ENCODE measurements around the gene PWWP2B. TPM values are rescaled to one million over a fixed set of nuclear protein-coding genes. Genes with fewer than 3 reads are reported as not detected.

PWWP2B gene
- total and polyA plus RNA-seq, 4 donors: 2.0 to 8.7 (median 5.2) TPM

DNA sequence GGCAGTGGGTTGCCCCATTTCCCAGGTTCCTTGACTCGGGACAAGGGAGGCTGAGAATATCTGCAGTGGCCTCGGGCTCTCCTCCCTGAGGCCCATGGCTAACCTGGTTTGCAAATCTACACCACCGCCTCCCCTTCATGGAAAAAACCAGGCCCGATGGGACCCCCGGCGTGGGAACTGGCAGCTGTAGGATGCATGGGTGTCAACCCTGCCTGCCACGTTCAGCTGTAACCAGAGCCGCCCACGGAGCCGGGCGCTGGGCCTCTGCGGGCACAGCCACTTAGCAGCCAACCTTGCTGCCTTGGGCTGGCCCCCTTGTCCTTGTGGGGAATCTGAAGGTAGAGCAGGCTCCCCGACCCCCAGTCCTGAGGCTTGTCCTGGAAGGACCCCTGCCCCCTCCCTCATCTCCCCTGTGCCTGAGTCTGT is 1.6 kb downstream of the PWWP2B start:
- DNase-seq (peak in 1 of 2 donors; percentile 49), ATAC-seq (ENCODE audit: low FRiP score) (no peak)
- Histone ChIP-seq H3K27me3 (ENCODE audit: control insufficient read depth in 1 of 2, insufficient read depth in 2 of 2, low read length in 1 of 2) (no peaks in the 10 kb centered on the region), H3K27ac (ENCODE audit: low read depth in 1 of 2, low read length in 2 of 2) (no peak overlapping the region), H3K9me3 (ENCODE audit: control insufficient read depth, low read length) (no peaks in the 10 kb centered on the region), H3K4me3 (ENCODE audit: low read length in 2 of 2) (no peak overlapping the region), H3K36me3 (ENCODE audit: control insufficient read depth in 1 of 2, insufficient read depth in 2 of 2, low read length in 1 of 2) (no peaks in the 10 kb centered on the region), H3K4me1 (ENCODE audit: control insufficient read depth in 1 of 2, insufficient read depth in 2 of 2, low read length in 2 of 2) (no peaks in the 10 kb centered on the region)
- 86 to 92% methylated on average over 13 of the region's 13 CpGs for WGBS, 2 donors
- intact Hi-C loops (cut with DNase I): loop anchor here (10.0 kb wide), 1 partner anchor 236 kb away; no protein-coding TSS in a partner anchor

DNA sequence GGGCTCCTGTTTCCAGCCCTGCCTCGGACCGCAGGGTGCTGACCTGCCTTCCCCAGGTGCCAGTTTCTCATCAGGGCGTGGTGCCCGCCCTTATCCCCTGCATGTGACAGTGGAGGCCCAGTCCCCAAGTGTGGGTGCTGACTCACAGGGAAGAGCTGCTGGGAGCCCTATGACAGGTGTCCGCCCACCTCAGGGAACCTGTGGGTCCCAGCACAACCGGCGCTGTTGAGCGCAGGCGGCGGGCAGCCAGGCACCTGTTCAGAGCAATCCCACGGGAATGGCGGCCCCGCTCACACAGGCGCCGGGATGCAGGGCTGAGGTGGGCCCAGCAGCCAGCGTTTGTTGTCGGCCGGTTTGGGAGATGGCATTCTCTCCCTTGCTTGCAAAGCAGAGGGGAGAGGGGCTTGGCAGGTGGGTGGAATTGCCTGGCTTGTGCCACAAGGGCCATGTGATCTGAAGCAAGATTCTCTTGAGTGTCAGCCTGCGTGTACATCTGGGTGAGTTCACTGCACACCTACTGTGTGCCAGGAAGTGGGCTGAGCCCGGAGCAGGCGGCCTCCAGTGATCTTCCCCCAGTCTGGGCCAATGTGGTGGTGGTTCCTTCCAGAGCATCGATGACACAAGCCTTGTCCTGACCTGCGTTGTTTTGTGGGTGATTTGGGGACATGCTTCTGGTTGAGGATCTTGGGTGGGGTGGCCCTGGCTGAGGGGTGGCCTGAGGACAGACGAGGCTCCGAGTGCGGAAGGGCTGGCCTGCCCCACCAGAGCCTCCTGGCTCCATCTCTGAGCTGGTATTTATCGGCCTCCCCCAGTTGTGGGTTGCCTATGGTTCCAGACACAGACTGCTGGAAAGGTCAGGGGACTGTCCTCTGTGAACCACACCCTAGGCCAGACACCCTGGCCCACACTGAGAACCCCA is 2.4 kb downstream of the PWWP2B start:
- H3K36me3 ChIP-seq (ENCODE audit: control insufficient read depth in 1 of 2, insufficient read depth in 2 of 2, low read length in 1 of 2): no peaks in the 10 kb centered on the region
- intact Hi-C loops (cut with DNase I): loop anchor here (10.0 kb wide), 1 partner anchor 235 kb away; no protein-coding TSS in a partner anchor
- H3K9me3 ChIP-seq (ENCODE audit: control insufficient read depth, low read length): no peaks in the 10 kb centered on the region
- WGBS, 2 donors: 94 to 96% methylated on average over 26 to 27 of the region's 27 CpGs
- no peak overlapping the region for H3K4me3 ChIP-seq (ENCODE audit: low read length in 2 of 2)
- DNase-seq: peak in 1 of 2 donors; percentile 50
- no peaks in the 10 kb centered on the region for H3K4me1 ChIP-seq (ENCODE audit: control insufficient read depth in 1 of 2, insufficient read depth in 2 of 2, low read length in 2 of 2)
- H3K27me3 ChIP-seq (ENCODE audit: control insufficient read depth in 1 of 2, insufficient read depth in 2 of 2, low read length in 1 of 2): no peaks in the 10 kb centered on the region
- no peak for ATAC-seq (ENCODE audit: low FRiP score)
- no peak overlapping the region for H3K27ac ChIP-seq (ENCODE audit: low read depth in 1 of 2, low read length in 2 of 2)

GRCh38 chr10:132400041-132400546 is 3.1 kb downstream of the PWWP2B start:
- Histone ChIP-seq H3K4me3 (ENCODE audit: low read length in 2 of 2) (no peak overlapping the region), H3K4me1 (ENCODE audit: control insufficient read depth in 1 of 2, insufficient read depth in 2 of 2, low read length in 2 of 2) (no peaks in the 10 kb centered on the region), H3K27ac (ENCODE audit: low read depth in 1 of 2, low read length in 2 of 2) (no peak overlapping the region), H3K27me3 (ENCODE audit: control insufficient read depth in 1 of 2, insufficient read depth in 2 of 2, low read length in 1 of 2) (no peaks in the 10 kb centered on the region), H3K36me3 (ENCODE audit: control insufficient read depth in 1 of 2, insufficient read depth in 2 of 2, low read length in 1 of 2) (no peaks in the 10 kb centered on the region), H3K9me3 (ENCODE audit: control insufficient read depth, low read length) (no peaks in the 10 kb centered on the region)
- ATAC-seq (ENCODE audit: low FRiP score) (no peak), DNase-seq (peak in 1 of 2 donors; percentile 34)
- intact Hi-C loops (cut with DNase I): no loop called here
- WGBS, 2 donors: 95 to 96% methylated on average over 9 of the region's 9 CpGs

DNA sequence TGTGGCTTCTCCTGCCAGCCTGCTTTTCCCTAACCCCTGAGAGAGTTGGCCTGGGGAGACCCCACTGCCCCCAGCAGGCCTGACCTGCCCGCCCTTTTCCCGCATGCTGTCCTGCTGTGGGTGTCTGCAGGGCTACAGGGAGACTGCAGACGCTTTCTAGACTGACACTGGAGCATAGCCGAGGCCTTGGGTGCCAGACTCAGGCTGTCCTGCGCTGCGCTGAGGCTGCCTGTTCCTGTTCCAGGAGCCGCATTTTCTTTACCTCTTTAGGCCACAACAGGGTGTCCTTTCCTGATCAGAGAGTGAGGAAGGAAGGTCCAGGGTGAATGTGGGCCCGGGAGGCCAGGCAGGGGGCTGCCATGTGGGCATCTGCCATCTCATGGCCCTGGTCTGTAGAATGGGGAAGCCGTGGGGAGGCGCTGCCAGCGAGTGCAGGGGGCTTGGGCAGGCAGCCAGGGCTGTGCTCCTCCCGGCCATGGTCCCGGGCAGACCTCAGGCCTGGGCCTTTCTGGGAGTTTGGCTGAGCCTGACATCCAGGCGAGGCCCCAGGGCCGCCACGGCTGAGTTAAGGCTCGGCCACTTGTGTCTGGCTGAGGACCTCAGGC is 3.6 kb downstream of the PWWP2B start:
- H3K4me3 ChIP-seq (ENCODE audit: low read length in 2 of 2): no peak overlapping the region
- H3K9me3 ChIP-seq (ENCODE audit: control insufficient read depth, low read length): no peaks in the 10 kb centered on the region
- H3K36me3 ChIP-seq (ENCODE audit: control insufficient read depth in 1 of 2, insufficient read depth in 2 of 2, low read length in 1 of 2): no peaks in the 10 kb centered on the region
- peak in 1 of 2 donors; percentile 38 for DNase-seq
- no peak for ATAC-seq (ENCODE audit: low FRiP score)
- WGBS, 2 donors: 86 to 89% methylated on average over 17 of the region's 17 CpGs
- H3K4me1 ChIP-seq (ENCODE audit: control insufficient read depth in 1 of 2, insufficient read depth in 2 of 2, low read length in 2 of 2): no peaks in the 10 kb centered on the region
- intact Hi-C loops (cut with DNase I): no loop called here
- H3K27me3 ChIP-seq (ENCODE audit: control insufficient read depth in 1 of 2, insufficient read depth in 2 of 2, low read length in 1 of 2): no peaks in the 10 kb centered on the region
- no peak overlapping the region for H3K27ac ChIP-seq (ENCODE audit: low read depth in 1 of 2, low read length in 2 of 2)

- no peaks in the 10 kb centered on the region for H3K4me1 ChIP-seq (ENCODE audit: control insufficient read depth in 1 of 2, insufficient read depth in 2 of 2, low read length in 2 of 2)
- DNase-seq (peak in 1 of 2 donors; percentile 45), ATAC-seq (ENCODE audit: low FRiP score) (no peak)
- WGBS, 2 donors: 93 to 94% methylated on average over 20 of the region's 20 CpGs
- H3K27me3 ChIP-seq (ENCODE audit: control insufficient read depth in 1 of 2, insufficient read depth in 2 of 2, low read length in 1 of 2): no peaks in the 10 kb centered on the region
- peaks cover 0 to 2% of the 10 kb centered on the region in 2 donors for H3K36me3 ChIP-seq (ENCODE audit: control insufficient read depth in 1 of 2, insufficient read depth in 2 of 2, low read length in 1 of 2)
- H3K9me3 ChIP-seq (ENCODE audit: control insufficient read depth, low read length): no peaks in the 10 kb centered on the region
- H3K4me3 ChIP-seq (ENCODE audit: low read length in 2 of 2): no peak overlapping the region
- H3K27ac ChIP-seq (ENCODE audit: low read depth in 1 of 2, low read length in 2 of 2): no peak overlapping the region
- intact Hi-C loops (cut with DNase I): no loop called here
Observed at GRCh38 chr10:132401401-132402118, 4.6 kb downstream of the PWWP2B start.

DNA sequence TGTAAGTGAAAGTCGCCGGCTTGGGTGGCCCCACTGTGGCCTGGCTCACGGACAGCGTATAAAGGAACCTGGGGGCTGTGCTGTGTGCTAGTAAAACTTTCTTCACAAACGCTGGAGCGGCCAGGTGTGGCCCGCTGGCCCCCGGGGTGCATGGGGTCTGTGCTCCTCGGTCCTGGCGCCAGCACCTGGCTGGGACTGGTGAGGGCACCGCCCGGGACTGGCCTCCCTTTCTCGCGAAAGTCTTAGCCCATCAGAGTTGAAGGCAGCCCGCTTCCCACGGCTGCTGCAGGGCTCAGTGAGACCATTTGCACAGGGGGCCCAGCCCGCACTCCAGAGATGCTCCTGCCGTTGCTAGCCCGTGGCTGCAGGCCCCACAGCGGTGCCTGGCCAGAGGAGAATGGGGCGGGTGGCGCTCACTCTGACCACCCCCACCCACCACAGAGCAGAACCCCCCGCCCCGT is 5.8 kb downstream of the PWWP2B start:
- Histone ChIP-seq H3K4me1 (ENCODE audit: control insufficient read depth in 1 of 2, insufficient read depth in 2 of 2, low read length in 2 of 2) (no peaks in the 10 kb centered on the region), H3K4me3 (ENCODE audit: low read length in 2 of 2) (no peak overlapping the region), H3K36me3 (ENCODE audit: control insufficient read depth in 1 of 2, insufficient read depth in 2 of 2, low read length in 1 of 2) (peaks cover 0 to 2% of the 10 kb centered on the region in 2 donors), H3K27ac (ENCODE audit: low read depth in 1 of 2, low read length in 2 of 2) (no peak overlapping the region), H3K27me3 (ENCODE audit: control insufficient read depth in 1 of 2, insufficient read depth in 2 of 2, low read length in 1 of 2) (no peaks in the 10 kb centered on the region), H3K9me3 (ENCODE audit: control insufficient read depth, low read length) (no peaks in the 10 kb centered on the region)
- ATAC-seq (ENCODE audit: low FRiP score): no peak
- intact Hi-C loops (cut with DNase I): no loop called here
- DNase-seq: peak; percentile 44 to 64
- 95% methylated on average over 23 to 24 of the region's 24 CpGs for WGBS, 2 donors

DNA sequence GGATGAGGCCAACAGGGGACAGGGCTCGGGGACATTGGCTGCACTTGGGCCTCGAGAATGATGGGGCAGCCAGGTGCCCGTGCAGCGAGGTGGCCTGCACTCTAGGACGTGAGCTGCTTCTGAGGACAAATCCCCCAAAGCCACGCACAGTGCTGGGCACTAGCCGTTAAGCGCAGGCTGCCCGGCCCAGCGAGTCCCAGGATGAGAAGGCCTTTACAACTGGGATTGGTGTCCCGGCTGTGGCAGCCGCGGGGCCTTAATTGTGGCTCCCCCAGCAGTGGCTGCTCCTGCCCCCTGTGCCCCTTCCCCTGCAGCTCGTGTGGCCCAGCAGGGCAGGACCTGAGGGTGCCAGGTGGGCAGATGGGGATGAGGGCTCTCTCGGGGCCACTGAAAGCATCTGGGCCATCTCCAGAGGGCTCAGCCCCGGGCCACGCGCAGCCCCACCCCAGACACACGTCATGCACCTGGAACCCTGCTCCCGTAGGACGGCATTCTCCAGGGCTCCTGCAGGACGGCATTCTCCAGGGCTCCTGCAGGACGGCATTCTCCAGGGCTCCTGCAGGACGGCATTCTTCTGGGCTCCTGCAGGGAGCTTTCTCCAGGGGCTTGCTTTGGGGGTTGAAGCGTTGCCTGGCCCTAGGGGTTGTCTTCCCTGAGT is 6.6 kb downstream of the PWWP2B start:
- no peak overlapping the region for H3K27ac ChIP-seq (ENCODE audit: low read depth in 1 of 2, low read length in 2 of 2)
- no peak overlapping the region for H3K4me3 ChIP-seq (ENCODE audit: low read length in 2 of 2)
- peaks cover 0 to 2% of the 10 kb centered on the region in 2 donors for H3K36me3 ChIP-seq (ENCODE audit: control insufficient read depth in 1 of 2, insufficient read depth in 2 of 2, low read length in 1 of 2)
- 87 to 97% methylated on average over 23 to 25 of the region's 25 CpGs for WGBS, 2 donors
- no peaks in the 10 kb centered on the region for H3K9me3 ChIP-seq (ENCODE audit: control insufficient read depth, low read length)
- intact Hi-C loops (cut with DNase I): no loop called here
- no peaks in the 10 kb centered on the region for H3K27me3 ChIP-seq (ENCODE audit: control insufficient read depth in 1 of 2, insufficient read depth in 2 of 2, low read length in 1 of 2)
- no peaks in the 10 kb centered on the region for H3K4me1 ChIP-seq (ENCODE audit: control insufficient read depth in 1 of 2, insufficient read depth in 2 of 2, low read length in 2 of 2)
- DNase-seq (peak in 1 of 2 donors; percentile 40), ATAC-seq (ENCODE audit: low FRiP score) (no peak)
